Superior temporal gyrus (tissue), 1 donor: ENCODE data around the gene DLG2.
"Not testable (repeated sequence)": the region's sequence is repeated elsewhere in the genome, so short reads cannot be mapped to it uniquely, and the experiment has no call there.

ENCODE experiments used
- DNase-seq: peaks from one replicate; pipeline ENCODE4 v3.0.0-alpha.2; 2016; ENCODE audit errors: extremely low spot score

DLG2 gene

DNA sequence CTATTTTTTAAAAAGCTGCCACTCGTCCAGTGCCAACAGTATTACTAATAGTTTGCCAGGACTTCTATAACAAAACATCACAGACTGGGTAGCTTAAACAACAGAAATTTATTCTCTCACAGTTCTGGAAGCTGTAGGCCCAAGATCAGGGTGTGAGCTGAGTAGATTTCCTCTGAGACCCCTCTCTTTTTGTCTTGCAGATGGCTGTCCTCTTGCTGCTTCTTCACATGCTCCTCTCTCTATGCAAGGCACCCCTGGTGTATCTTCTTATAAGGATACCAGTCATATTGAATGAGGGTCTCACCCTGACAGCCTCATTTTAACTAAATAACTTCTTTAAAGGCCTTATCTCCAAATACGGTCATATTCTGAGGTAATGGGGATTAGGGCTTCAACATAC lies 390.9 kb downstream of the DLG2 start:
- no peak for DNase-seq

DNA sequence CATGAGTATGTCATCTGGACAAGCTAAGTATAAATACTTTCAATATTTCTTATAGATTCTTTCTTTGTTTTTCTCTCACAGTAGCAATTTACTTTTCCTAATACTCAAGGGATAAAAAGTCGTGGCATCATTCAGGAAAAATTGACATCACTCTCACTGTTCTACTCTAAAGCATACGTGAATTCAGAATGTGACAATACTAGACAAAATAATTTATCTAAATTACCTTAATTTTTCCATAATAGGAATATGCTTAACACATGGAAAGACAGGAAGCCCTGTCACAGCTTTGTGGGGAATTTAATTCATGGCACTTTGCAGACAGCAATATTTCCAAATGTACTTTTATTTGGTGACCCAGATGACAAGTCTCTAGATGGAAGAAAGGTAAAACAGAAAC lies 394.6 kb downstream of the DLG2 start:
- no peak for DNase-seq

DNA sequence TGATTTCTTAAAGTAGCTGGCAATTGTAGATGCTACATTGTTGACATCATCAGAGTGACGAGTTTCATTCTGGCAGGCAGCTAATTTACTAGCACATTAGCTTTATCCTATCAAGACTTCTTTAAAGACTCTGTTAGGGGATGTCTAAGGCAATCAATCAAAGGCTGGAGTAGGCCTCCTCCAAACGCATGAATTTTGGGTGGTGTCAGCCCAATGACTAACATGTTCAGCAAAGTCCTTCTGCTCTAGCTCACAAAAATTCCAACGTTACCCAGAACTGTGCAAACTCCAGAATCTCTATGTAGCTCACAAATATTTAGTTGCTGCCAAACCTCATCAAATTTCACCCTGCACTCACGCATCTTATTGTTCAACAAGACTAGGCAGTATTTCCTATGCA lies 395.6 kb downstream of the DLG2 start:
- no peak for DNase-seq

DNA sequence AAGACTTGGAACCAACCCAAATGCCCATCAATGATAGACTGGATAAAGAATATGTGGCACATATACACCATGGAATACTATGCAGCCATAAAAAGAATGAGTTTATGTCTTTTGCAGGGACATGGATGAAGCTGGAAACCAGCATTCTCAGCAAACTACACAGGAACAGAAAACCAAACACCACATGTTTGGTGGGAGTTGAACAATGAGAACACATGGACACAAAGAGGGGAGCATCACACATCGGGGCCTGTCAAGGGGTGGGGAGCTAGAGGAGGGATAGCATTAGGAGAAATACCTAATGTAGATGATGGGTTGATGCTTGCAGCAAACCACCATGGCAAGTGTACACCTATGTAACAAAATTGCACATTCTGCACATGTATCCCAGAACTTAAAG lies 397.4 kb downstream of the DLG2 start:
- not testable (repeated sequence) for DNase-seq

DNA sequence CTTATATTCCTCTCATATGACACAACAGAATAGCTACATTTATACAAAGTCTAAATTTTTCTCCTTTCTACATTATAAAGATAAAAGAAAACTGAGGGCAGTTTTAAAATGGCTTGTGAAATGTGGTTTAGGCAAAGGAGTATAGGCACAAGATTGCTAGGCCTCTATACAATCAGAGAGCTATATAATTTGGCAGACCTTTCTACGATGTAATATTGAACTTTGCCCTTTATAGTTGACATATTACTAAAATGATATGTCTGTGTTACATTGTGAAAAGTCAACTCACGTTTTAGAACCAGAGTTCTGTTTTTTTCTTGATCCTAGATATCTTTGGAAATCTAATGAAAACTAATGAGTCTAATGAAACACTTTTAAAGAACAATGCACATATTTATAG lies 430.2 kb downstream of the DLG2 start:
- no peak for DNase-seq

DNA sequence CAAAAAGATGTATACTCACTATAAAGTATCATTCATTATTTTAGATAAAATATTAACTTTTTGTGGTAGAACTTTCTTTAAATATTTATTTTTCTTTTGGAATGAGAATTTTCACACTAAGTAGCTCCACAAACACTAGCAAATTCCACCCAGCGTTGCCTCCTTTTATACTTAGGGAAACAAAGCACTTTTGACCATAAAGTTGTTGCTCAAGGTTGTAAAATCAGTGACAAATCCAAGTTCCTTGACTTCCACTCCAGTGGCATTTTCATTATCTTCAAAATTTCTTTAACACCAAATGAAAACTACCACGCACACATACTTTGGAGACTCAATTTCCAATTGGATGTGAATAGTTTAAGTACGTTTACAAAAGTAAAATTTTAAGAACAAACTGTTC lies 431.2 kb downstream of the DLG2 start:
- DNase-seq, result no peak

DNA sequence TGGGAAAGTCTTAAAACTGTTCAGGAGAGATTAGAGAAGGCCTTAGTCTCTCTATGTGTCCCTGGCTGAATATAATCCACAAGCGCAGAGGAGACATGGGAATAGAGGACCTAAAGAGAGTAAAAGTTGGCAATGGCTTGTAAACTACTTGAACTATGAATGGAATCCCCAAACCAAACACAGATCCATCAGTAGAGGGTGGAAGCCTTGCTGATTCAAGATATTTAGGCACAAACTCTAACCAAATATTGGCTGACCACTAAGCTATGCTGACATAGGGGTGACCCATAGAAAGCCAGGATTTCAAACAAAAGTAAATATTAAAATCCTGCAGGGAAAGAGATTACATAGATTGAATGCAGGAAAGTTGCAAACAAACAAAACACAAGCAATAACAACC lies 439.2 kb downstream of the DLG2 start:
- DNase-seq, result no peak

DNA sequence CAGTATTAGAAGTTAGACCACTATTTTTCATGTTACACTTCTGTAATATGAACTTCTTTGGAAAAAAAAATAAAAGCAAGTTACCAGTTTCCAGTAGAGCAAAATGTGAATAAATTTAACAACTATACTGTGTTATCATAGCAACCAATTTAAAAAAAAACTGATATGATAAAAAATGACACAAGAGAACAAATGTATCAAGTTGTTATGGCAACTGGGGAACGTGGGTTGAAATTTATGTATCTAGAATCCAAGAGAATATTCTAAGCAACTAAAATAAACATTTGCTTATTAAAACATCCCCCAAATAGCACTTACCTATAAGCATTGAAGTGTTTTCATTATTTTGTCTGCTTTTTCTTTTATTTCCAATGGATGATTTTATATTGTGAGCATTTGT lies 442.4 kb downstream of the DLG2 start:
- peak; percentile 49 for DNase-seq

DNA sequence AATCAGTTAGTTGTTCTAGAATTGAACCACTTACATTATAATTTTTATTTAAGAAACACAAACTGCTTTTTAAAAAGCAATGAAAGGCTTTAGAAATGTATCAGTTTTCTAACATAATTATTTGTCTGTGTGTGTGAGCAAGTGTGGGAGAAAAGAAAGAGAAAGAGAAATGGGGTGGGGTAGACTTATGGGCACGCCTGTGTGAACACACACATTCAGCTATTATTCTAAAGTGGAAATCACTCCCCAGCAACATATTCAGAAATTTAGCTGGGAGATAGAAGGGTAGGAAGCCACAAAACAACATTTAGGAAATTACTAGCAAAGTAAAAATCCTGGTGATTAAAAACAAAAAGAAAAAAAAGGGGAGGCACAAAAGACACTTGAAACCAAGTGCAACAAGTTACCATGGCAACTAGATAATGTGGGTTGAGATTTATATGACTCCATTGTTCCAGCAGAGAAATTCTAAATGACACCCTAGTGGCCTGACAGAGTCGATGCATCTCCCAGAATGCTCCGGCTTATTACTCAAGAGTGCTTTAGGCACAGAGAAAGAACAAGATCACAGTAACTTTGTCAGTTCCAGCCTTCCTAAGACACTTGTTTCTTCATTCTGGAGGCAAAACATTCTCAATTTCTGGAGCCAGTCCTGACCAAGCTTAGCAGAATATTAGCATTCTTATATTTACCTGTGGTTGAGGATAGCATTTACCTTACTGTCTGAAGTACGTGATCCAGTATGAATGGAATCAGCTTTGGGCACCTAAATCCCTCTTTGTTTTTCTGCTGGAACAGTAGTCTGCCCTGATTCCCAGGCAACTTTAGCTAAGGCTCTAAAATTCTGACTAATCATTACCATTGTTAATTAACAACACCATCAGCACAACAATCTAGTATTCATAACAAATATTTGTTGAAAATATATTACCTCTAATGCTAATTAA lies 444.4 kb downstream of the DLG2 start:
- peak; percentile 79 for DNase-seq

DNA sequence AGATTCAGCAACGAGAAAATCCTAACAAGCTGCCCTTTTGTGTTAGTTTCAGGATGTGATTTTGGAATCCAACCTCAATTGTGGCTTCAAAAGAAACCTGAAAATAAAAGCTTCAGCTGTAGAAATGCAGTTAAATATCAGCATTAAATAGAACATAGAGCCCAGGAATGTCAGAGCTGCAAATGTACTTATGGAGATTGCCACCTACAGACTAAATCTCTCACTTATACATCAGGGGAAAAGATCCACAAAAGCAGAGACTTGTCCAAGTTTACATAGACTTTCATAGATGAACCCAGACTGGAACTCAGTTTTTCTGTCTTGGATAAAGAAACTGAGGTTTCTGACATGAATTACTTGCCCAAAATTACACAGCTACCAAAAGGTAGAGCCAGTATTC lies 446.6 kb downstream of the DLG2 start:
- DNase-seq, result no peak

DNA sequence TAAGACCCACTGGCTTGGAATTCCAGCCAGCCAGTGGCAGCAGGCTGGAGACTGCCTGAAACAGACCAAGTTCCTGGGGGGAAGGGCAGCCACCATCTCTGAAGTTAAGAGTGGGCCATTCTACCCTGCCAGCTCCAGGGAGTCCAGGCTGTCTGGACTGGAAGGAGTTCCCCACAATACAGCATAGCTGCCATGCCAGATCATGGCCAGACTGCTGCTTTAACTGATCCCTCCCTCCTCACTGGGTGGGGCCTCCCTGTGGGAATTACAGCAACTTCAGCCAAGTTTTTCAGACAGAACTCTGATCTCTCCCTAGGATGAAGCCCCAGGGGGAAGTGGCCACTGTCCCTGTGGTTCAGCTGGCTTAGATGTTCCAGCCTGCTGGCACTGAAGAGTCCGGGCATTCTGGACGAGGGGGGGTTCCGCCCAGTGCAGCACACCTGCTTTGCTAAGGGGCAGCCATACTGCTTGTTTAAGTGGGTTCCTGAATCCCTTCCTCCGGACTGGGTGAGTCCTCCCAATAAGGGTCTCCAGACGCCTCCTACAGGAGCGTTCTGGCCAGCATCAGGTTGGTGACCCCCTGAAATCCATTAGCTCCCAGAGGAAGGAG lies 455.4 kb downstream of the DLG2 start:
- no peak for DNase-seq

DNA sequence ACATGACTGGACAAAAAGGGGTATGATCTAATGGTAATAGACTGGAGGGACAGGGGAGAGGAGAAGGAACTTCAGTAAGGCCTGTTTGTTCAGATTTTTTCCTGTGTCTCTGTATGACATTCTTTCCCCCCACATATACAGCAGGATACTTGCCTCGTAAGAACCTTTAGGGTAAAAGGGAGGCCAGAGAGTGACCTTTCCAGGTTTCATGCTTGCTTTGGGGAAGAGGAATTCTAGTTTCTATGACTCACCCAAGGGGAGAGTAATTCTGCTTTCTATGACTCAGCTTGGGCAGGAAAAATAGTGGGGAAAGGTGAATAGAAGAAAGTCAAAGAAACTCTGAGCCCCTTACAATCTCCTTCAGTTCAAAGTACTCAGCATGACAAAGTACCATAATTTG lies 457.0 kb downstream of the DLG2 start:
- DNase-seq, result no peak

DNA sequence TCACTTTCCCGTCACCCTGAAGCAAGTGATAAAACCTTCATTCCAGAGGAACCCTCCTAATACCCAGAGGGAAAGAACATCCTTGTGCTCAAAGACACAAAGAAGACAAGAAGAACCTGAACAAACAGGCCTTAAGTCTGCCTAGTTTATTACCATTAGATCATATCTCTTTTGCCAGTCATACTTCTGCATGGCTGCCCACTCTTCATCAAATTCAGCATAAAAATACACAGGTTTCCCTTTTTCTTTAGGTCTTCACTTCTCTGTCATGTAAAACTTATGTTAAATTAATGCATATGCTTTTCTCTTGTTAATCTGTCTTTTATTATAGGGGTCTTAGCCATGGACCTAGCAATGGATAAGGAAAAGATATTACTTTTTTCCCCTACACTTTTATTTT lies 459.7 kb downstream of the DLG2 start:
- no peak for DNase-seq

DNA sequence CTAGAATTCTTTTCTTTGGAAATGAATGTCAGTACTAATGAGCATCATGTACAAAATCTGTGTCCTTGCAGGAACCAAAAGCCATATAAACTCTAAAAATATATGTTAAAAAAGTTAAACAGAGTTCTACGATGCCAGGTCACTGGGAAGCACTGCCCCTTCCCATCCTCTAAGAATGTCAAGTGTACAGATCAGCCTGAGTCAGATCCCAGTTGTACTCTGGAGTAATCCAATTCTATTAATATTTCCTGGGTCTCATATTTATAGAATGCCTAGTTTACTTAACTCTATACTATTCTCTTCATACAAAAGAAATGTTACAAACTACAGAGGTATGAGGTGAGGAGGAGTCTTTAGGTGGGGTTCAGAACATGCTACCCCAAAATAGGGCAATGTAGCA lies 460.1 kb downstream of the DLG2 start:
- no peak for DNase-seq

DNA sequence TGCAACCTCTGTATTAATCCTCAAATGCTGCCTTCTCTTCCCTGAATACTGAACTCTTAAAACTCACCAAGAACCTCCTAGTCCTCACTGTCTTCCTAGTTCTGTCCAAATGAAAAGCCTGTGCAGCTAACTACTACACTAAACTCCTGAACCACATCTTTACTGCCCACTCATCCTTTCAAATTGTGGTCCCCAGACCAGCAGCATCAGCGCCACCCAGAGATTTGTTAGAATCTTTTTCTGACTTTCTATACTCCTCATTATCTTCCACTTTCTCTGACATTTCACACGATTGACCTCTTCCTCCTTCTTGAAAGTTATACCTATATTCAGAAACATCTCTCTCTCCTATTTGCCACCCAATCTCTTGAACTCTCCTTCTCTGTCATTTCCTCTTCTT lies 461.3 kb downstream of the DLG2 start:
- DNase-seq, result no peak

DNA sequence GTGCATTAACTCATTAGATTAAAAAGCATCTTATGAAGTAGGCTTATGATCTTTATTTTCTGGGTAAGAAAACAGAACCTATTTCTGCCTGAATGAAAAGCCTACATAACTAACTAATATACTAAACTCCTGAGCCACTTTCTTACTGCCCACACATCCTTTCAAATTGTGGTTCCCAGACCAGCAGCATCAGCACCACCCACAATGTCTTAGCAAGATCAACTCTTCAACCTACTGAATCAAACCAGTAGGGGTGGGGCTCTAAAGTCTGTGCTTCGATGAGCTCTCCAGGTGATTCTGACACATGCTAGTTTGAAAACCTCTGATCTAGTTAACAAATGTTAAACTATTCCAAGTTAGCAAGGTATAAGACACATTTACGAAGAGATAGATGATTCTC lies 462.4 kb downstream of the DLG2 start:
- no peak for DNase-seq

DNA sequence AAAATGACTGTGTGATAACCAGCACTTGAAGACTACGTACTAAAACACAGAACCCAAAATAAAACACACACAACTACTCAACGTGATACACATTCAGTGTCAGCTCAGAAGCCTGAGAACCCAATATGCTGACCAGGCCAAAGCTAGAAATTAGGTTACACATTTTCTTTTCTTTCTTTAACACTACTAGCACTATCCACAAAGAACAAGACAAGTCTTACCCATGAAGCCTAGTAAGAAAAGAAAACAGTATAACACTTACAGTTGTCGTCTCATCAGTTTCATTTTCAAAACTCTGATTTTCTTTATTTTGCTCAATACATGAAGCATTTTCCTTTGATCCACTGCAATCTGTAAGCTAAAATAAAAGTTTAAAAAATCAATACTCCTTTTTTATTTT lies 472.9 kb downstream of the DLG2 start:
- DNase-seq, result no peak

DNA sequence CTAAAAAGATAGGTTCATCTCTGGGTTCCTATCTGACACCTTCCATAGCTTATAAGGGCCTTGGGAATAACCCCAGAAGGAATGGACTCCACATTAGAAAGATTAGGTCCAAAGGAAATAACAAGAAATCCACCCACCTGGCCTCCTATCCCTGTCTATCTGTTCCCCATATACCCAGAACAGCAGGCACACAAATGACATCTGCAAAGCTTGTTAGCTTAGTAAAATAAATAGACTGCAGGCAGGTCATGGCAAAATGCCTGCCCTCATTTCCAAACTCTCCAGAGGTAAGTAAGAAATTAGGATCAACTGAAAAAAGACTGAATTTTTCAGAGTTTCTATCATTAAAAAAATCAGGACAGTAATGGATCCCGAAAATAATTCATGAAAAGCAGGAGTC lies 489.5 kb downstream of the DLG2 start:
- DNase-seq, result no peak

DNA sequence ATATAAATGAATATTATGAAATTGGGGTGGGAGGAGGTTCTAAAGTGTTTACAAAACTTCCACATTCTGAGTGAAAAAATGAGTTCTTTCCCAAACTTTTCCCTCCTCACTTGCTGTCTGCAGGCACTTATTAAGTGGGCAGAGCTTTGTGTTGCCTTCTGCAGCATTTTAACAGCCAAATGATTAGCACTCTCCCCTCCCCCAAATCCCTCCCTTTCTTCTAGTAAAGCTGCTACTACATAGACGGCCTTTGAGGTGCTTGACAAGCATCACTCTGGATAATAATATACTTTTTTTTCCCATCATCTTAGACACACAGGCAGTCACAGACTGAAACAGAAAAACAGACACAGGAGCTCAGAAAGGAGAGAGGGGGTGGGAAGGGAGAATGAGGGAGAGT lies 493.5 kb downstream of the DLG2 start:
- DNase-seq, result no peak

DNA sequence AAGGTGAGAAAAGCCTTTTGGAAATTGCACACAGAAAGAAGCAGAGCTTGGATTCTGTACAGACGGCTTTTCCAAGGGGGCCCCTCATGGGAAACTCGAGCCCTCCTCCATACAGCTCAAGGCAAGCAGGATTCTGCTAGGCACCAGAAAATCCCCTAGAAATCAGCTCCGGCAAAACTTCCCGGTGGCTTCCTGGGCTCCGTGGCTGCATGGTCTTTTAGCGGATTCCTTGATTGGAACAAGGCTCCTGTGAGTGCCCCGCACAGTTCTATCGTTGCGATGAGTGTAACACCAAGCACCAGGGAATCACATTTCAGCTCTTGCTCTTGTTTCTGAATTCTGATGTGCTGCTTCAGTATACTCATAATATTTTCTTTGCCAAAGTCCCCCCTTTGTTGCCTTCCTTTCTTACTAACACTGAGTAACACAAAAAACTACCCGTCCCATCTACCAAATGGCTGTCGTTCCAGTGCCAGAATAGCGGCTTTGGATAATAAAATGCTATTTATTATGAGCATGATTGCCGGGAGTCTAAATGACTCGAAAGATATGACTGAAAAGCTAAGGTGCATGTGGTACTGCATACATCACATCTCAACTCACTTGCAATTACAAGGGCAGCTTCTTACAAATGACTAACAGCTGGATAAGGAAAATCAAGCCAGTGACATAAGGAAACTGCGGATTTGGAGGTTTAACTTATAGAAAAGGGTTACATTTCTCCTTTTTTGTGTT lies 494.1 kb downstream of the DLG2 start:
- DNase-seq, result peak; percentile 65

DNA sequence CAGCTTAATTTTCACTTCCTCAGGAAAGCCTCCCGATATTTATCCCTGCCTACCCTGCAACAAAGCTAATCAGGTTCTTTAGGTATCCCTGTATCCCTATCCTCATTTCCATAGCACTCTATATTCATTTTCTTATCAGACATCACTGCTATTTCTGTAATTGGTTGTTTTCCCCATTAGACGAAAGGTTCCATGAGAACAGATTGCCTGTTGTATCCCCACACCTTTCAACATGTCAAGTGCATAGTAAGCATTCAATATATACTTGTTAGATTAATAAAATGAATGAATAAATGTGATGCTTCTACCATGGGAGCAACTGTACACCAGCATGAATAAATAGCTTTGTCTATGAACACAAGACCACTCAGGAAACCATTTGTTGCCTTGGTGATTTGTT lies 499.8 kb downstream of the DLG2 start:
- DNase-seq, result no peak

DNA sequence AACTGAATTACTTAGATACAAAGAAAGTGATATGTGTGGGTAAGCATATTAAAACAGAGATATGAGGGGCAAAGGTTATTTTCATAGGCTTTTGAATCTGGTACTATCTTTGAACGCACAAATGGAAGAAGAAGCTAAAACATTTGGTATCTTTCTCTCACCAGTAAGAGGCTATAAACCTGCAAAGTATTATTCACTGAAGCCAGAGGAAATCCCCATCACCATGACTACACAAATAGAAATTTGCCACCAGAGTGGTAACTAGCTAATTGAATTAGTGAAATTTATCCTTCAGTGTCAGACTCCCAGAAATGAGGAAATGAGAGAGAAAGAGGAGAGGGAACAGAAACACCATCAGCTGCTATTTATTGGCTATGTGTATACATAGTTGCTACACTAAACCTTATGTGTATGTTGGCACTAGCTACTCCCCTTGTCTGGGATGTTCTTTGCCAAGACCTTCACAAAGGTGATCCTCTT lies 503.4 kb downstream of the DLG2 start:
- no peak for DNase-seq

DNA sequence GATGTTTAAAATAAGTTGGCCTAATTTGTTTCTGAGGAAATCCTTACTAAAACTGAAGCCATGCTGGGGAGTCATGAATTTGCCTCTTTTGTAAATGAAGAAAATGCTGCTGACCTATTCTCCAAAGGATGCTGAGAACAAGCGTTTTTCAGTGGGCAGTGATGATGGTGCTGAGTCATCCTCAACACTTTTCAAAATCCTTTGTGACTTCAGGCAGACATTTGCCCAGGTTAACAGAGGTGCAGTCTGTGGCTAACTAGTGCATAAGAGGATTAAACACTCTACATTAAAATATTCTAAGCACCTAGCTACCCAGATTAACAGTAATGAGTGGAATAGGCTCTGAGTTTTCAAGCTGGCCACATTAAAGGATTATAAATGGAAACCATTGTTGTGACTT lies 509.0 kb downstream of the DLG2 start:
- DNase-seq, result no peak
